GM13976 (cell line): Measurements from ENCODE around the gene TRA2B.
"Not testable (repeated sequence)": the region's sequence is repeated elsewhere in the genome, so short reads cannot be mapped to it uniquely, and the experiment has no call there.

Experiments used
- DNase-seq: peaks from one replicate; pipeline ENCODE4 v3.0.0; 2012; ENCODE audit warnings: low spot score
- CTCF ChIP-seq: IDR thresholded peaks from 2 replicates; pipeline ENCODE4 v1.5.1; 2012; ENCODE audit warnings: borderline replicate concordance, mild to moderate bottlenecking; ENCODE audit not compliant: insufficient read depth; ENCODE audit errors: extremely low read depth, missing control alignments, control extremely low read depth
- in situ Hi-C: fragments of 300-500 bp; cut with MboI; formaldehyde crosslinking; loops from one replicate; pipeline ENCODE4 v1.12.0; 2022; ENCODE audit warnings: low sequenced_read_pairs, mixed read lengths, inconsistent platforms; ENCODE audit not compliant: unreplicated experiment

Gene TRA2B

GRCh38 chr3:185920184-185920583 is 17.6 kb downstream of the TRA2B start:
- no peak for TF ChIP-seq CTCF
- in situ Hi-C loops, result no loop called here
- no peak for DNase-seq

- in situ Hi-C loops, result no loop called here
- no peak for TF ChIP-seq CTCF
- no peak for DNase-seq
Observed at GRCh38 chr3:185916042-185916833, 21.6 kb downstream of the TRA2B start.

- in situ Hi-C loops, result no loop called here
- no peak for TF ChIP-seq CTCF
- no peak for DNase-seq
Observed at GRCh38 chr3:185915642-185916041, 22.2 kb downstream of the TRA2B start.

DNA sequence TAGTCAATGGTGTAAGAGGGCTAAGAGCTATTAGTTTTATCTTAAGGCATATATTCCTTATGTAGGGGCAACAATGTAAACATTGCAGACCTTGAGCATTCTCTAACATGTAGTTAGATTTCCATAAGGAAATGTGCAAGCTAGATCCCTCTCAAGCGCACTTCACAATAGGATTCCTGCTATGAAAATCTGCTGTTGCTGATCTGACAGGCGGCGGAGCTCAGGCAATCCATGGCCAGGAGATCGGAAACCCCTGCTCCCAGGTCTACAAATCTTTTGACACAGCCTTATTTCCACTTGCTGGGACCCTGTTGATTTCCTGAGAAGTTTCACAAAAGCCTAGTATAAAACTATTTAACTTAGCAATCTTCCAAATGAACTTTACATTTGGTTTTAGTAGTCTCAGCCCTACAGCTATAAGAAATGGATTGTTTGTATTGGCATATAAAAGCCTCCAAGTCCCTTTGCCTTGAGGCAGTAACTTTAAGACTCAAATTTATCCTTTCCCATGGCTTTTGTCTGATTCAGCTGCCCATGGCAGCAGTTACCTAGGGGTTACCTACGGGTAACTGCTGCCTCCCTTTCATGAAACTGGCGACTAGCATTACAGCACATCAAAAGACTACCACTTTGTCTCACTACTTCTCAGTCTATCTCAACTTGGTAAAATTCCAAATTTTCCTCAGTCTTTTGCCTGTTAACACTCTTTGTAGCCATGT is 22.7 kb downstream of the TRA2B start:
- in situ Hi-C loops, result no loop called here
- no peak for TF ChIP-seq CTCF

GRCh38 chr3:185912929-185913901 is 24.6 kb downstream of the TRA2B start:
- in situ Hi-C loops, result no loop called here
- no peak for TF ChIP-seq CTCF
- no peak for DNase-seq

More for the DNA sequence above, 22.7 kb downstream of the TRA2B start:
- no peak for DNase-seq

GRCh38 chr3:185912512-185912911 is 25.3 kb downstream of the TRA2B start:
- in situ Hi-C loops, result no loop called here
- no peak for TF ChIP-seq CTCF
- no peak for DNase-seq

- DNase-seq, in situ Hi-C loops: not testable (repeated sequence)
Observed at GRCh38 chr3:185911076-185911448, 26.8 kb downstream of the TRA2B start.

DNA sequence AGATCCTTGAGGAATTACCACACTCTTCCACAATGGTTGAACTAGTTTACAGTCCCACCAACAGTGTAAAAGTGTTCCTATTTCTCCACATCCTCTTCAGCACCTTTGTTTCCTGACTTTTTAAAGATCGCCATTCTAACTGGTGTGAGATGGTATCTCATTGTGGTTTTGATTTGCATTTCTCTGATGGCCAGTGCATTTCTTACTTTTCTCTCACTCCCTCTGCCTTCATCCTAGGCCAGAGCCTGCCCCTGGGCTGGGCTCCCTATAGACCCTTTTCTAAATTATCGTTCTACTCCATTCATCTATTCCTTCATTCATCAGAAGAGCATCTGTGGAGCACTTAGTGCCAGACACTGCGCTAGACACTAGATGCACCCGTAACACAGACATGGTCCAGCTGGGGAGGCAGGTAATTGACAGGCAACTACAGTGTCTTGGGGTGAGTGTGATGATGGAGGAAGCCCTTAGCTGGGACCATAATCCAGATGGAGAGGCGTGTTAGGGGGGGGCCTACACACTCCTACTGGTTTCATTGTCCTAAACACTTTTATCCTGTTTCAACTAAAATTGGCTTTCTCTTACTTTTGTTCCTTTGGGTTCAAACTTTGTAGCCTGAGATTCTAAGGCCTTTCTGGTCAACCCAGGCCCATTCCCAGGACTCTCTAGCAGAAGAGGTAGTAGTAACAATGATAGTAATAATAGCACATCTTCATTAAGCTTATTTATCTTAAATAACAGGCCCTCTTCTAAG is 27.3 kb downstream of the TRA2B start:
- in situ Hi-C loops, DNase-seq: not testable (repeated sequence)

GRCh38 chr3:185909913-185910312 is 27.9 kb downstream of the TRA2B start:
- in situ Hi-C loops, DNase-seq: not testable (repeated sequence)
